Measurements from ENCODE around the gene BAG3.

BAG3 gene

GRCh38 chr10:119687192-119688032 lies 36.2 kb downstream of the BAG3 start:
- FAIRE-seq (no peak), DNase-seq (ENCODE audit: insufficient read length) (no peak)
- TF ChIP-seq POLR2AphosphoS5 (IDR thresholded peaks at IDR 0.05; ENCODE audit: low read depth, low read length) (no peak), POLR2A (IDR thresholded peaks at IDR 0.05; ENCODE audit: low read depth, low read length) (no peak), TAF1 (IDR thresholded peaks at IDR 0.05; ENCODE audit: borderline replicate concordance, low read depth, low read length) (no peak)

- no peak for TF ChIP-seq TAF1 (IDR thresholded peaks at IDR 0.05; ENCODE audit: borderline replicate concordance, low read depth, low read length)
- TF ChIP-seq POLR2A (IDR thresholded peaks at IDR 0.05; ENCODE audit: low read depth, low read length), result no peak
- TF ChIP-seq POLR2AphosphoS5 (IDR thresholded peaks at IDR 0.05; ENCODE audit: low read depth, low read length), result no peak
- DNase-seq (ENCODE audit: insufficient read length) (no peak), FAIRE-seq (peak; percentile 57)
Measured at GRCh38 chr10:119688033-119688508, 36.9 kb downstream of the BAG3 start.

GRCh38 chr10:119689016-119689580 lies 37.9 kb downstream of the BAG3 start:
- DNase-seq (ENCODE audit: insufficient read length), result no peak
- FAIRE-seq, result no peak
- TF ChIP-seq POLR2A (IDR thresholded peaks at IDR 0.05; ENCODE audit: low read depth, low read length) (no peak), POLR2AphosphoS5 (IDR thresholded peaks at IDR 0.05; ENCODE audit: low read depth, low read length) (no peak), TAF1 (IDR thresholded peaks at IDR 0.05; ENCODE audit: borderline replicate concordance, low read depth, low read length) (no peak)

- FAIRE-seq (no peak), DNase-seq (ENCODE audit: insufficient read length) (no peak)
- no peak for TF ChIP-seq POLR2AphosphoS5 (IDR thresholded peaks at IDR 0.05; ENCODE audit: low read depth, low read length)
- no peak for TF ChIP-seq POLR2A (IDR thresholded peaks at IDR 0.05; ENCODE audit: low read depth, low read length)
- no peak for TF ChIP-seq TAF1 (IDR thresholded peaks at IDR 0.05; ENCODE audit: borderline replicate concordance, low read depth, low read length)
Measured at GRCh38 chr10:119691726-119692125, 40.5 kb downstream of the BAG3 start.

GRCh38 chr10:119693262-119693957 lies 42.2 kb downstream of the BAG3 start:
- TF ChIP-seq TAF1 (IDR thresholded peaks at IDR 0.05; ENCODE audit: borderline replicate concordance, low read depth, low read length) (no peak), POLR2AphosphoS5 (IDR thresholded peaks at IDR 0.05; ENCODE audit: low read depth, low read length) (no peak), POLR2A (IDR thresholded peaks at IDR 0.05; ENCODE audit: low read depth, low read length) (no peak)
- DNase-seq (ENCODE audit: insufficient read length) (peak; percentile 45), FAIRE-seq (no peak)

GRCh38 chr10:119694608-119695007 lies 43.4 kb downstream of the BAG3 start:
- no peak for FAIRE-seq

GRCh38 chr10:119700321-119700954 lies 49.3 kb downstream of the BAG3 start:
- TF ChIP-seq TAF1 (IDR thresholded peaks at IDR 0.05; ENCODE audit: borderline replicate concordance, low read depth, low read length) (no peak), POLR2AphosphoS5 (IDR thresholded peaks at IDR 0.05; ENCODE audit: low read depth, low read length) (no peak), POLR2A (IDR thresholded peaks at IDR 0.05; ENCODE audit: low read depth, low read length) (no peak)
- DNase-seq (ENCODE audit: insufficient read length) (no peak), FAIRE-seq (peak; percentile 71)

More at GRCh38 chr10:119694608-119695007, 43.4 kb downstream of the BAG3 start:
- no peak for TF ChIP-seq TAF1 (IDR thresholded peaks at IDR 0.05; ENCODE audit: borderline replicate concordance, low read depth, low read length)
- no peak for TF ChIP-seq POLR2A (IDR thresholded peaks at IDR 0.05; ENCODE audit: low read depth, low read length)
- no peak for TF ChIP-seq POLR2AphosphoS5 (IDR thresholded peaks at IDR 0.05; ENCODE audit: low read depth, low read length)
- DNase-seq (ENCODE audit: insufficient read length), result no peak

GRCh38 chr10:119701861-119702260 lies 50.7 kb downstream of the BAG3 start:
- DNase-seq (ENCODE audit: insufficient read length) (no peak), FAIRE-seq (no peak)
- no peak for TF ChIP-seq TAF1 (IDR thresholded peaks at IDR 0.05; ENCODE audit: borderline replicate concordance, low read depth, low read length)
- TF ChIP-seq POLR2AphosphoS5 (IDR thresholded peaks at IDR 0.05; ENCODE audit: low read depth, low read length), result no peak
- TF ChIP-seq POLR2A (IDR thresholded peaks at IDR 0.05; ENCODE audit: low read depth, low read length), result no peak

- peak; percentile 72 for FAIRE-seq
- no peak for DNase-seq (ENCODE audit: insufficient read length)
- TF ChIP-seq POLR2A (IDR thresholded peaks at IDR 0.05; ENCODE audit: low read depth, low read length), result no peak
- TF ChIP-seq TAF1 (IDR thresholded peaks at IDR 0.05; ENCODE audit: borderline replicate concordance, low read depth, low read length), result no peak
- TF ChIP-seq POLR2AphosphoS5 (IDR thresholded peaks at IDR 0.05; ENCODE audit: low read depth, low read length), result no peak
Measured at GRCh38 chr10:119702583-119702982, 51.4 kb downstream of the BAG3 start.

GRCh38 chr10:119703903-119704508 lies 52.8 kb downstream of the BAG3 start:
- FAIRE-seq (peak; percentile 82), DNase-seq (ENCODE audit: insufficient read length) (no peak)
- no peak for TF ChIP-seq TAF1 (IDR thresholded peaks at IDR 0.05; ENCODE audit: borderline replicate concordance, low read depth, low read length)
- TF ChIP-seq POLR2A (IDR thresholded peaks at IDR 0.05; ENCODE audit: low read depth, low read length), result no peak
- TF ChIP-seq POLR2AphosphoS5 (IDR thresholded peaks at IDR 0.05; ENCODE audit: low read depth, low read length), result no peak

Data from GM12892 (cell line).